Measurements from ENCODE around the gene SHLD3. TPM values are rescaled to one million over a fixed set of nuclear protein-coding genes. Genes with fewer than 3 reads are reported as not detected.
"Not testable (repeated sequence)": the region's sequence is repeated elsewhere in the genome, so short reads cannot be mapped to it uniquely, and the experiment has no call there.

Gene SHLD3, protein sequence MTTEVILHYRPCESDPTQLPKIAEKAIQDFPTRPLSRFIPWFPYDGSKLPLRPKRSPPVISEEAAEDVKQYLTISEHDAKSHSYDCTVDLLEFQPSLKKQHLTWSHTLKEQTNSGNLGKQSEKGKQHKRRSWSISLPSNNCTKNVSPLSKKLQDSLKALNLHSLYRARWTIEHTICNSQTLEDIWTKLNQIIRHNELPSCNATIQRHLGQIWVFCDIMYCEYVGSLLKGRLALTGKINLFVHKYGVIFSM
- total RNA-seq: 1 to 10 TPM; 3.5 to 4.0 TPM

DNA sequence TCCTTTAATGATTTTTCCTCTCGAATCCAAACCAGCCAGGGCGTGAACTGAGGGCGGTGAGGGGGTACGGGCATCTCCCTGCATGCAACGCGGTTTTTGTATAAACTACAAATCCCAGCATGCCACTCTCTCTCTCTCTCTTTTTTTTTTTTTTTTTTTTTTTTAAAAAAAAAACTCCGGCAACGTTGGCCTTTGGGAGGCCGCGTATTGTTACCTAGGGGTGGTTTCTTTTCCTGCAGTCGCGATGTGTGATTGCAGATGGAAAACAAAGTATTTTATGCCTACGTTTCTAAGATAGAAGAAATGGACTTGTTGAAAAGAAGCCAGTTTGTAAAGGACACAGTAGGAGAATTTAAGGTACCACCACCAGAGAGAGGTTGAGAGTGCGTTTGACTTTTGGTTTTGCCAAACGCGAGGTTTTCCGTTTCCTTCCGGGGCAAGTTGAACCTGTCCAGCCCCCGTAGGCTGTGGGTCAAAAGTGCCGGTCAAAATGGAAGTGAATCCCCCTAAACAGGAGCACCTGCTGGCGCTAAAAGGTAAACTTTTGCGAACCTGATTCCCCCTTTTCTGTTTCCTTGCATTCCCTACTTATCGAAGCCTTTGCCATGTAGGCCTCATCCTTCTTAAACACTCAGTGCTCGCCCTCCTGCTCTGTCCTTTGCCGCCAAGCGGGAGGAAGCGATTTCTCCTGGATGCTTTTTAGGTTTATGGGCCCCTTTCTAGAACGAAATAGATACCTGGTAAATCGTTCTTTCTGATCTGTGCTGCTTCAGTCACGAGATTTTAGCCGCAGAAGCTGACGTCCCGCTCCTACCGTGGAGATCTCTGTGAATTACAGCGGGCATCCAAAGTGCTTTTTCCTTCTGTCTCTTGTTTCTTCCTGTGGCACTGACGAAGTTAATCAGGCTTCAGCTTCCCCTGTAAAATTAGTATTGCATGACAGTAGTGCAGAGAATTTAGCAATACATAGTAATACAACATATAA, at the start of gene SHLD3, which contains the start of gene TRAPPC13:
TSS of gene SHLD3 (plus strand) at position 457 of the 985 bp plus-strand sequence. CDS start 4,561 bp downstream, outside the sequence.
TSS of gene TRAPPC13 (plus strand) at position 457 of the 985 bp plus-strand sequence. CDS start at position 491, 34 bp downstream.
- ChIA-PET CTCF (interaction anchor here (0.6 to 1.4 kb wide), 5 partner anchors 11 to 814 kb away, joined by 3 to 7 read pairs (median 3); no protein-coding TSS in a partner anchor), POLR2A (interaction anchor here (0.7 to 0.8 kb wide), 2 partner anchors 53 to 519 kb away, joined by 4 to 6 read pairs; partner anchors contain the start of gene SREK1)
- intact Hi-C loops (cut with DNase I, micrococcal nuclease): loop anchor here (1.0 to 10.0 kb wide), 9 partner anchors 62 to 856 kb away; partner anchors contain the start of genes CENPK (in 2 of the 2), PPWD1 (in 2 of the 2), SREK1 (in 2 of the 2) and ADAMTS6 (in 1 of the 2)
- DNase-seq (peak; percentile 88), ATAC-seq (peak; percentile 78)
- Mint-ChIP-seq H3K27ac (peak within 1 kb of the TSS; percentile 96), H3K4me1 (peaks cover 44% of the 10 kb centered on the region), H3K9me3 (ENCODE audit: low read depth) (no peaks in the 10 kb centered on the region), H3K4me3 (peak within 1 kb of the TSS; percentile 85), H3K36me3 (ENCODE audit: low read depth) (peaks cover 6% of the 10 kb centered on the region), H3K27me3 (no peaks in the 10 kb centered on the region)

DNA sequence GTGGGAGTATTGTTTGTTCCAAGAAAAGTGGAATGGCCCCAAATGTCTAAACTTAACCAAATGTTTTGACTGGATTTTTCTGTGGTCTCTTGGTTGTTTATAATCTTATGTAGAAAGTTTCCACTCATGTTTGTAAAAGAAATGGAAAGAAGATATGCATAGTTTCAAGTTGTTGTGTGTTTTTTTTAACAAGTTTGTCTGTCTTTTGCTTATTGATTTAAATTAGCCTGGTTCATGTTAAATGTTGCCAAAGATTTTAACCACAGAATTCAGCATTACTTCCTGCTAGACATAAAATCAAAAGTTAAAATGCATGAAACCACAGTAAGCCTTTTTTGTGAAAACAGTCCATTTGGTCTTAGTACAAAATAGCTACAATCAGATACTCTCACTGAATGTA, 47.7 kb upstream of the SHLD3 start:
- no peak for DNase-seq
- peak overlapping the region; percentile 53 for H3K27ac Mint-ChIP-seq
- peaks cover 20% of the 10 kb centered on the region for H3K4me1 Mint-ChIP-seq
- intact Hi-C loops (cut with DNase I, micrococcal nuclease): no loop called here
- no peaks in the 10 kb centered on the region for H3K27me3 Mint-ChIP-seq
- CTCF ChIA-PET: no interaction called here
- POLR2A ChIA-PET: no interaction called here
- ATAC-seq: no peak
- H3K9me3 Mint-ChIP-seq (ENCODE audit: low read depth): no peaks in the 10 kb centered on the region
- no peak overlapping the region for H3K4me3 Mint-ChIP-seq
- peaks cover 44% of the 10 kb centered on the region for H3K36me3 Mint-ChIP-seq (ENCODE audit: low read depth)

DNA sequence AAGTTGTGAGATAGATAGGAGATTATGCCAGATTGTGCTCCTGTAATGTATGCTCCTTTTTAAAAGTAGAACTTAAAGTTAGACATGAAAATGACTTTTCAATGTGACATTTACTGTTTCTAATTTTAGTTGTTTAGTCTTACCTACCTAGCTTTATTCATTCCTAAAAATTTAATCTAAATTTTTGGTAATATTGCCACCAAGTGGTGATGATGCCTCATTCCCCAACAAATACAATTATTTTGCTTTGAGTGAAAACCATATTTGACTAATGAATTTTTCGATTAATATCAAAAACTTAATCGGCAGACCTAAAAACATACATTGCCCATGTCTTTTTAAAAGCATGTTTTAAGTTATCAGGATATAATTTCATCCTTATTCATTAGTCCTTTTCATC, 36.1 kb upstream of the SHLD3 start:
- Mint-ChIP-seq H3K4me3 (no peak overlapping the region), H3K36me3 (ENCODE audit: low read depth) (peaks cover 22% of the 10 kb centered on the region), H3K9me3 (ENCODE audit: low read depth) (no peaks in the 10 kb centered on the region), H3K27me3 (no peaks in the 10 kb centered on the region), H3K27ac (no peak overlapping the region), H3K4me1 (no peaks in the 10 kb centered on the region)
- ChIA-PET POLR2A (no interaction called here), CTCF (interaction anchor here (1.6 kb wide), 1 partner anchor 778 kb away, joined by 3 read pairs; no protein-coding TSS in a partner anchor)
- DNase-seq: no peak
- intact Hi-C loops (cut with DNase I, micrococcal nuclease): no loop called here
- ATAC-seq: no peak

DNA sequence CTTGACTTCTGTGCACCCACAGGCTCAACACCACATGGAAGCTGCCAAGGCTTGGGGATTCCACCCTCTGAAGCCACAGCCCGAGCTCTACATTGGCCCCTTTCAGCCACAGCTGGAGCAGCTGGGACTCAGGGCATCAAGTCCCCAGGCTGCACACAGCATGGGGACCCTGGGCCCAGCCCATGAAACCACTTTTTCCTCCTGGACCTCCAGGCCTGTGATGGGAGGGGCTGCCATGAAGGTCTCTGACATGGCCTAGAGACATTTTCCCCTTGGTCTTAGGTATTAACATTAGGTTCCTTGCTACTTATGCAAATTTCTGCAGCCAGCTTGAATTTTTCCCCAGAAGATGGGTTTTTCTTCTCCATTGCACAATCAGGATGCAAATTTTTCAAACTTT, 23.1 kb upstream of the SHLD3 start:
- H3K27ac Mint-ChIP-seq; intact Hi-C loops (cut with DNase I, micrococcal nuclease); CTCF ChIA-PET; H3K9me3 Mint-ChIP-seq (ENCODE audit: low read depth); H3K4me1 Mint-ChIP-seq; ATAC-seq; H3K27me3 Mint-ChIP-seq; POLR2A ChIA-PET; DNase-seq; H3K4me3 Mint-ChIP-seq: not testable (repeated sequence)
- peaks cover 52% of the 10 kb centered on the region for H3K36me3 Mint-ChIP-seq (ENCODE audit: low read depth)

DNA sequence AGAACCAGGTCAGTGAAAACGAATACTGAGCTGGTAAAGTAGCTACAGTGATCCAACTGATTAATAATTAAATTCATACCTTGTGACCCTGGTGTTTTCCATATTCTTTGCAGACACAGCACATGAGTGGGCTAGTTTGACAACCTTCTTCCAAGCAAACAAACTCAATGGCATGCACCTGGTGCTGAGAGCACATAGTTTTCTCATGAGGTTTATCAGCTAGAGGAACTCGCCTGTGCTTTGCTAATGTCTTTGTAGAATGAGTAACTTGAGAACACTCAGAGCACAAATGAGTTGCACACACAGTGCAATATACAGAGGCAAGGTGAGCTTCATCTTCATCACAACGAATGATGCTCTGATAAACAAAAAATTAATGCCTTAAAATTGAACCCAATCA, 13.3 kb upstream of the SHLD3 start:
- POLR2A ChIA-PET: interaction anchor here (0.7 to 1.6 kb wide), 2 partner anchors 12 kb away, joined by 3 to 4 read pairs; partner anchors contain the start of gene TRIM23
- Mint-ChIP-seq H3K36me3 (ENCODE audit: low read depth) (peaks cover 27% of the 10 kb centered on the region), H3K9me3 (ENCODE audit: low read depth) (no peaks in the 10 kb centered on the region), H3K4me1 (no peaks in the 10 kb centered on the region), H3K4me3 (no peak overlapping the region), H3K27ac (no peak overlapping the region), H3K27me3 (no peaks in the 10 kb centered on the region)
- ATAC-seq (no peak), DNase-seq (no peak)
- intact Hi-C loops (cut with DNase I, micrococcal nuclease): no loop called here
- CTCF ChIA-PET: interaction anchor here (0.7 to 1.7 kb wide), 3 partner anchors 12 to 30 kb away, joined by 3 to 4 read pairs (median 4); partner anchors contain the start of gene TRIM23

DNA sequence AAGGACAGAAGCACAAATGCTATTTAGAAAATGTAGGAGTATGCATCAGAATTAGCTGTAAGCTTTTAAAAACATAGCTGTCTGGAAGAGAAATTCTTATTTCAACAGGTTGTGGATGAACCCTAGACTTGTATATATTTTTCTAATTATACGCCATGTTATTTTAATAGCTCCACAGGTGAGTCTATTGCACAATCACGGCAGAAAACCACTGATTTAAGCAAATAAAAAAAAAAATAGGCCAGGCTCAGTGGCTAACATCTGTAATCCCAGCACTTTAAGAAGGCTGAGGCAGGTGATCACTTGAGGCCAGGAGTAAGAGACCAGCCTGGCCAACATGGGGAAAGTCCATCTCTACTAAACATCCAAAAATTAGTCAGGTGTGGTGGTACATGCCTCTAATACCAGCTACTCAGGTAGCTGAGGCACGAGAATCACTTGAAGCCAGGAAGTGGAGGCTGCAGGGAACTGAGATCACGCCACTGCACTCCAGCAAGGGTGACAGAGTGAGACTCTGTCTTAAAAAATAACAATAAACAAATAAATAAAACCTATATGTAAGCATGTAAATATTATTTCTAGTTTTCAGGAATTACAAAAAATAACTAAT, 12.4 kb upstream of the SHLD3 start:
- no peaks in the 10 kb centered on the region for H3K9me3 Mint-ChIP-seq (ENCODE audit: low read depth)
- no peak overlapping the region for H3K4me3 Mint-ChIP-seq
- no peak overlapping the region for H3K27ac Mint-ChIP-seq
- no peak for DNase-seq
- no peak for ATAC-seq
- no peaks in the 10 kb centered on the region for H3K27me3 Mint-ChIP-seq
- ChIA-PET POLR2A (interaction anchor here (1.6 kb wide), 1 partner anchor 11 kb away, joined by 4 read pairs; the partner anchor contains the start of gene TRIM23), CTCF (interaction anchor here (0.7 to 1.7 kb wide), 3 partner anchors 11 to 31 kb away, joined by 3 to 4 read pairs (median 4); partner anchors contain the start of gene TRIM23)
- H3K36me3 Mint-ChIP-seq (ENCODE audit: low read depth): peaks cover 24% of the 10 kb centered on the region
- intact Hi-C loops (cut with DNase I, micrococcal nuclease): no loop called here
- H3K4me1 Mint-ChIP-seq: no peaks in the 10 kb centered on the region

DNA sequence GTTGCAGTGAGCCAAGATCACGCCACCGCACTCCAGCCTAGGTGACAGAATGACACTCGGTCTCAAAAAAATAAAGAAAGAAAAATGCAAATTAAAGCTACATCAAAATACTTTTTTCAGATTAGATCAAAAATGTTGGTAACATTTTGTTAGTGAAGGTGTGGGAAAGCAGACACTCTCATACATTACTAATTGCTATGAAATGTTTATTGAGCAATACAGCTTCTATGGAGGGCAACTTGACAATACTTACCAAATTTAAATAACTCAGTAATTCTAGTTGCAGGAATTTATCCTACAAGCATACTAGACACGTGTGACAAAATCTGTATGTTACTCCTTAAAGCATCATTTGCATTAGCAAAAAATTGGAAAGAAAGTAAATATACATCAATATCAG, 4.8 kb upstream of the SHLD3 start:
- no peak overlapping the region for H3K4me3 Mint-ChIP-seq
- no peaks in the 10 kb centered on the region for H3K9me3 Mint-ChIP-seq (ENCODE audit: low read depth)
- peaks cover 7% of the 10 kb centered on the region for H3K36me3 Mint-ChIP-seq (ENCODE audit: low read depth)
- DNase-seq: no peak
- H3K4me1 Mint-ChIP-seq: peaks cover 29% of the 10 kb centered on the region
- no peak overlapping the region for H3K27ac Mint-ChIP-seq
- POLR2A ChIA-PET: no interaction called here
- ATAC-seq: no peak
- intact Hi-C loops (cut with DNase I, micrococcal nuclease): loop anchor here (5.0 to 10.0 kb wide), 3 partner anchors 138 to 808 kb away; partner anchors contain the start of gene ADAMTS6 (in 1 of the 2)
- CTCF ChIA-PET: interaction anchor here (1.0 kb wide), 1 partner anchor 12 kb away, joined by 3 read pairs; no protein-coding TSS in a partner anchor
- no peaks in the 10 kb centered on the region for H3K27me3 Mint-ChIP-seq

DNA sequence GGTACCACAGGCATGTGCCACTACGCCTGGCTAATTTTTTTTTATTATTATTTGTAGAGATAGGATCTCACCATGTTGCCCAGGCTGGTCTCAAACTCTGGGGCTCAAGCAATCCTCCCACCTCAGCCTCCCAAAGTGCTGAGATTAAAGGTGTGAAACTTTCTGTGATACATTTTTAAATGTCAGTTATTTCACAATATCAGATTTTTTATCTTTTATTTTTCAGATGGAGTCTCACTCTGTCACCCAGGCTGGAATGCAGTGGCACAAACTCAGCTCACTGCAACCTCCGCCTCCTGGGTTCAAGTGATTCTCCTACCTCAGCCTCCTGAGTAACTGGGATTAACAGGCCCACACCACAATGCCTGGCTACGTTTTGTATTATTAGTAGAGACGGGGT, 2.9 kb upstream of the SHLD3 start:
- H3K4me3 Mint-ChIP-seq; H3K27me3 Mint-ChIP-seq; H3K36me3 Mint-ChIP-seq (ENCODE audit: low read depth); DNase-seq; ATAC-seq; CTCF ChIA-PET; H3K9me3 Mint-ChIP-seq (ENCODE audit: low read depth); H3K27ac Mint-ChIP-seq: not testable (repeated sequence)
- POLR2A ChIA-PET: interaction anchor here (0.6 kb wide), 1 partner anchor 58 kb away, joined by 3 read pairs; no protein-coding TSS in a partner anchor
- intact Hi-C loops (cut with DNase I, micrococcal nuclease): loop anchor here (5.0 to 10.0 kb wide), 3 partner anchors 140 to 810 kb away; partner anchors contain the start of gene ADAMTS6 (in 1 of the 2)
- peaks cover 37% of the 10 kb centered on the region for H3K4me1 Mint-ChIP-seq

DNA sequence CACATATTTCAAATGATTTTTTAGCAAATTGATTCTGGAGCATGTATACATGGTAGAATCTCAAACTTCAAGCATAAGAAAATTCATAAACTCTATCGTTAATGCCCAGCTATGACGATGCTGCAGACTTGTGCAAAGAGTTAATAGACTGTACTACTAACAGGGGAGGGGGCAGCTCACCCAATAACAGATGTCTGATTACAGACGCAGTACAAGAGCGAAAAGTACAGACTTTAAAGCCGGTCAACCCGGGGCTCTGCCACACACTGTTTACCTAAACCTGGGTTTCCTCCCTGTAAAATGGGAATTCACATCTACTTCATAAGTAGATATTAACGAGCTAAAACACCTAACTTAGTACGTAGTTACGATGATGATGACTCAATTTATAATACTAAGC, 1.3 kb upstream of the SHLD3 start:
- peaks cover 3% of the 10 kb centered on the region for H3K36me3 Mint-ChIP-seq (ENCODE audit: low read depth)
- ChIA-PET POLR2A (interaction anchor here (0.9 kb wide), 1 partner anchor 12 kb away, joined by 4 read pairs; no protein-coding TSS in a partner anchor), CTCF (interaction anchor here (0.6 to 1.4 kb wide), 6 partner anchors 11 to 97 kb away, joined by 3 to 7 read pairs (median 3); partner anchors contain the start of genes CENPK and PPWD1)
- no peaks in the 10 kb centered on the region for H3K27me3 Mint-ChIP-seq
- ATAC-seq: no peak
- H3K4me1 Mint-ChIP-seq: peaks cover 44% of the 10 kb centered on the region
- H3K4me3 Mint-ChIP-seq: peak overlapping the region; percentile 85
- no peaks in the 10 kb centered on the region for H3K9me3 Mint-ChIP-seq (ENCODE audit: low read depth)
- H3K27ac Mint-ChIP-seq: peak overlapping the region; percentile 96
- intact Hi-C loops (cut with DNase I, micrococcal nuclease): loop anchor here (5.0 to 10.0 kb wide), 3 partner anchors 141 to 811 kb away; partner anchors contain the start of gene ADAMTS6 (in 1 of the 2)
- peak; percentile 14 for DNase-seq

DNA sequence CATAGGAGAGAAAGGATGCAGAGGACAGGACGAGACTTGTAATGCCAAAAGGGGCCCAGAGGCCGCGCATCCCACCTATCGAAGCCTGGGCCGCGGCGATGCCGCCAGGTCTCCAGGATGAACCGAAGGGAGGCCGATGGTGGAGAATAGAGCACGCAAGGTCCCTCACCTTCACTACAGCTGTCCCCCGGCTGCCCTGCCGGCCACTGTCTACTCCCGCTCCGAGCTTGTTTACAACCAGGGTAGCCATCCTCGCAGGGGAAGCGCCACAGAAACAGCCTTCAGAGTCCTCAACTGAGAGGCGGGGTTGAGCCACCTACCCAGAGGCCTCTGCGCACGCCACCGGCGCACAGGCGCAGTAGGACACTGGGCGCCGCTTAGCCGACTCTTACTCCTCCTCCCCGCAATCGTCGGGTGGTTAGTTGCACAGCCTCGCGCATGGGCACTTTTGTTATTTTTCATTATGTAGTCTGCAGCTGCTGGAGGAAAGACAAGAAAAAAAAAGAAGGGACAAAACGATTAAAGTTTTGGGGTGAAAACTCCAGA, 729 bp upstream of the SHLD3 start, which contains the start of gene TRIM23:
TSS of gene TRIM23 (minus strand) at position 309 of the 546 bp plus-strand sequence. CDS start at position 250, 59 bp downstream.
- peak; percentile 98 for ATAC-seq
- Mint-ChIP-seq H3K4me1 (peaks cover 42% of the 10 kb centered on the region), H3K36me3 (ENCODE audit: low read depth) (peaks cover 3% of the 10 kb centered on the region), H3K27ac (peak within 1 kb of the TSS; percentile 96), H3K27me3 (no peaks in the 10 kb centered on the region), H3K4me3 (peak within 1 kb of the TSS; percentile 85), H3K9me3 (ENCODE audit: low read depth) (no peaks in the 10 kb centered on the region)
- ChIA-PET CTCF (interaction anchor here (0.6 to 1.4 kb wide), 6 partner anchors 12 to 97 kb away, joined by 3 to 7 read pairs (median 3); partner anchors contain the start of genes CENPK and PPWD1), POLR2A (interaction anchor here (0.9 kb wide), 1 partner anchor 13 kb away, joined by 4 read pairs; no protein-coding TSS in a partner anchor)
- intact Hi-C loops (cut with DNase I, micrococcal nuclease): loop anchor here (1.0 to 10.0 kb wide), 8 partner anchors 61 to 855 kb away; partner anchors contain the start of genes CENPK (in 2 of the 2), PPWD1 (in 2 of the 2), SREK1 (in 2 of the 2) and ADAMTS6 (in 1 of the 2)
- DNase-seq: peak; percentile 95
